HG02943 (cell line): ENCODE results near the gene CCDC191.

Source experiments
- ATAC-seq: cut with Tn5 transposase; IDR thresholded peaks from one replicate; pipeline ENCODE4 v1.9.1; 2021; ENCODE audit warnings: mild to moderate bottlenecking, low read depth, moderate library complexity; ENCODE audit not compliant: unreplicated experiment

CCDC191 gene

GRCh38 chr3:113966172-113966571 lies 90.2 kb downstream of the CCDC191 start:
- no peak for ATAC-seq

GRCh38 chr3:113963879-113964278 lies 92.4 kb downstream of the CCDC191 start:
- no peak for ATAC-seq

- no peak for ATAC-seq
These were observed 102.1 kb downstream of the CCDC191 start for GRCh38 chr3:113954091-113954685.

- ATAC-seq, result no peak
These were observed 102.6 kb downstream of the CCDC191 start for GRCh38 chr3:113953677-113954076.

- ATAC-seq, result no peak
These were observed 103.4 kb downstream of the CCDC191 start for GRCh38 chr3:113952921-113953320.

GRCh38 chr3:113948015-113948917 lies 108.1 kb downstream of the CCDC191 start:
- ATAC-seq, result peak; percentile 45

- ATAC-seq, result peak; percentile 72
These were observed 108.8 kb downstream of the CCDC191 start, which contains the start of gene ZDHHC23 for GRCh38 chr3:113947372-113948014. ZDHHC23 (plus strand) TSS chr3:113948013; CDS start chr3:113948803, 790 bp downstream.

- no peak for ATAC-seq
These were observed 109.5 kb downstream of the CCDC191 start for GRCh38 chr3:113946831-113947230.

GRCh38 chr3:113927556-113927955 lies 128.8 kb downstream of the CCDC191 start:
- ATAC-seq, result no peak

GRCh38 chr3:113914646-113915045 lies 141.7 kb downstream of the CCDC191 start:
- ATAC-seq, result no peak
